MM.1S (cell line): ENCODE measurements around the gene PGS1.

Experiments
- DNase-seq: peaks from one replicate; pipeline ENCODE4 v3.0.0-alpha.2; 2015
- H2AFZ ChIP-seq: fragments of 300-600 bp; sonication (generic); 2 replicates; pipeline ENCODE4 v1.6.0; 2016; ENCODE audit warnings: antibody characterized with exemption, low read length
- H3F3A ChIP-seq: fragments of 300-600 bp; sonication (generic); 2 replicates; pipeline ENCODE4 v1.6.1; 2016; ENCODE audit warnings: mild to moderate bottlenecking, antibody characterized with exemption, low read length, moderate library complexity, mixed read lengths; ENCODE audit not compliant: insufficient read depth
- H3K27ac ChIP-seq: fragments of 300-600 bp; sonication (generic); 2 replicates; pipeline ENCODE4 v1.5.1; 2016; ENCODE audit warnings: mild to moderate bottlenecking, low read length
- H3K27me3 ChIP-seq: fragments of 300-600 bp; sonication (generic); replicated peaks from 2 replicates; pipeline ENCODE4 v1.6.0; 2016; ENCODE audit warnings: low read length; ENCODE audit not compliant: insufficient read depth
- H3K36me3 ChIP-seq: fragments of 300-600 bp; sonication (generic); replicated peaks from 2 replicates; pipeline ENCODE4 v1.6.1; 2016; ENCODE audit warnings: mild to moderate bottlenecking, low read length, mixed read lengths; ENCODE audit not compliant: insufficient read depth
- H3K4me1 ChIP-seq: fragments of 300-600 bp; sonication (generic); 2 replicates; pipeline ENCODE4 v1.6.1; 2016; ENCODE audit warnings: low read length, mixed read lengths
- H3K4me2 ChIP-seq: fragments of 300-600 bp; sonication (generic); 2 replicates; pipeline ENCODE4 v1.6.0; 2016; ENCODE audit warnings: low read depth, low read length
- H3K4me3 ChIP-seq: fragments of 300-600 bp; sonication (generic); 2 replicates; pipeline ENCODE4 v1.5.1; 2016; ENCODE audit warnings: low read length, mixed read lengths
- H3K79me2 ChIP-seq: fragments of 300-600 bp; sonication (generic); 2 replicates; pipeline ENCODE4 v1.6.1; 2016; ENCODE audit warnings: mixed run types, low read length, mixed read lengths
- H3K9ac ChIP-seq: fragments of 300-600 bp; sonication (generic); 2 replicates; pipeline ENCODE4 v1.6.1; 2016; ENCODE audit warnings: low read length, mixed read lengths
- H3K9me2 ChIP-seq: fragments of 300-600 bp; sonication (generic); replicated peaks from 2 replicates; pipeline ENCODE4 v1.6.1; 2016; ENCODE audit warnings: mild to moderate bottlenecking, low read length, mixed read lengths; ENCODE audit not compliant: insufficient read depth
- H3K9me3 ChIP-seq: fragments of 300-600 bp; sonication (generic); replicated peaks from 2 replicates; pipeline ENCODE4 v1.6.1; 2016; ENCODE audit warnings: mild to moderate bottlenecking, low read length, mixed read lengths; ENCODE audit not compliant: insufficient read depth
- H4K20me1 ChIP-seq: fragments of 300-600 bp; sonication (generic); 2 replicates; pipeline ENCODE4 v1.6.1; 2016; ENCODE audit warnings: mild to moderate bottlenecking, low read length, moderate library complexity, mixed read lengths; ENCODE audit not compliant: insufficient read depth
- CTCF ChIP-seq: fragments of 300-600 bp; sonication (generic); IDR thresholded peaks from 2 replicates; pipeline ENCODE4 v1.5.1; 2016; ENCODE audit warnings: antibody characterized with exemption, low read length, mixed read lengths
- EZH2 ChIP-seq: fragments of 300-600 bp; sonication (generic); optimal IDR thresholded peaks from 2 replicates; pipeline ENCODE3; 2017; ENCODE audit warnings: low read depth, mild to moderate bottlenecking, antibody characterized with exemption, low read length, mixed read lengths
- EZH2phosphoT487 ChIP-seq: fragments of 300-600 bp; sonication (generic); IDR thresholded peaks from 2 replicates; pipeline ENCODE4 v1.6.1; 2018; ENCODE audit warnings: antibody characterized with exemption, low read length

Gene PGS1

GRCh38 chr17:78374631-78375274 lies 3.7 kb upstream of the PGS1 start:
- Histone ChIP-seq H3K9me3 (no peaks in the 10 kb centered on the region), H3K27ac (no peak overlapping the region), H2AFZ (no peak overlapping the region)

GRCh38 chr17:78375401-78376151 lies 2.9 kb upstream of the PGS1 start:
- Histone ChIP-seq H3K27ac (no peak overlapping the region), H3K27me3 (peaks cover 47% of the 10 kb centered on the region), H3K4me2 (no peak overlapping the region), H3K9me3 (no peaks in the 10 kb centered on the region), H3K36me3 (no peaks in the 10 kb centered on the region), H4K20me1 (no peaks in the 10 kb centered on the region), H3K9ac (no peak overlapping the region), H3K4me1 (no peaks in the 10 kb centered on the region; the same call in 1 of the 2 replicates), H2AFZ (no peak overlapping the region), H3K79me2 (peaks cover 22% of the 10 kb centered on the region), H3K9me2 (no peaks in the 10 kb centered on the region), H3K4me3 (no peak overlapping the region), H3F3A (no peaks in the 10 kb centered on the region)
- TF ChIP-seq CTCF (no peak), EZH2 (no peak), EZH2phosphoT487 (no peak)
- no peak for DNase-seq

More at GRCh38 chr17:78374631-78375274, 3.7 kb upstream of the PGS1 start:
- no peaks in the 10 kb centered on the region; the same call in 1 of the 2 replicates for H3K4me1 ChIP-seq
- no peaks in the 10 kb centered on the region for H3K9me2 ChIP-seq
- no peaks in the 10 kb centered on the region for H3F3A ChIP-seq
- no peak overlapping the region for H3K4me3 ChIP-seq
- H3K9ac ChIP-seq: no peak overlapping the region
- H3K79me2 ChIP-seq: peaks cover 14% of the 10 kb centered on the region
- DNase-seq: no peak
- no peaks in the 10 kb centered on the region for H3K36me3 ChIP-seq
- TF ChIP-seq EZH2phosphoT487: no peak
- no peak for TF ChIP-seq CTCF
- TF ChIP-seq EZH2: no peak
- peaks cover 55% of the 10 kb centered on the region for H3K27me3 ChIP-seq
- H4K20me1 ChIP-seq: no peaks in the 10 kb centered on the region
- H3K4me2 ChIP-seq: no peak overlapping the region

- Histone ChIP-seq H3K4me1 (no peaks in the 10 kb centered on the region; the same call in 1 of the 2 replicates), H3K4me2 (no peak overlapping the region), H3K36me3 (no peaks in the 10 kb centered on the region), H3K9me2 (no peaks in the 10 kb centered on the region), H3K27me3 (peaks cover 41% of the 10 kb centered on the region), H2AFZ (no peak overlapping the region), H3K4me3 (no peak overlapping the region), H3K27ac (no peak overlapping the region), H3K9me3 (no peaks in the 10 kb centered on the region), H4K20me1 (no peaks in the 10 kb centered on the region), H3F3A (no peaks in the 10 kb centered on the region), H3K79me2 (peaks cover 28% of the 10 kb centered on the region), H3K9ac (no peak overlapping the region)
- DNase-seq: no peak
- TF ChIP-seq EZH2phosphoT487 (no peak), EZH2 (no peak), CTCF (no peak)
Measured at GRCh38 chr17:78376161-78376560, 2.3 kb upstream of the PGS1 start.
